ENCODE results near the gene ESCO1. TPM values are rescaled to one million over a fixed set of nuclear protein-coding genes. Genes with fewer than 3 reads are reported as not detected.

ESCO1 gene
- total and polyA plus RNA-seq, 2 of the 13 experiments (the other 11 are each of a cell fraction or from before 2014, with no cell fraction given): 6.3 to 19.4 TPM

- TF ChIP-seq, protein P1, sequence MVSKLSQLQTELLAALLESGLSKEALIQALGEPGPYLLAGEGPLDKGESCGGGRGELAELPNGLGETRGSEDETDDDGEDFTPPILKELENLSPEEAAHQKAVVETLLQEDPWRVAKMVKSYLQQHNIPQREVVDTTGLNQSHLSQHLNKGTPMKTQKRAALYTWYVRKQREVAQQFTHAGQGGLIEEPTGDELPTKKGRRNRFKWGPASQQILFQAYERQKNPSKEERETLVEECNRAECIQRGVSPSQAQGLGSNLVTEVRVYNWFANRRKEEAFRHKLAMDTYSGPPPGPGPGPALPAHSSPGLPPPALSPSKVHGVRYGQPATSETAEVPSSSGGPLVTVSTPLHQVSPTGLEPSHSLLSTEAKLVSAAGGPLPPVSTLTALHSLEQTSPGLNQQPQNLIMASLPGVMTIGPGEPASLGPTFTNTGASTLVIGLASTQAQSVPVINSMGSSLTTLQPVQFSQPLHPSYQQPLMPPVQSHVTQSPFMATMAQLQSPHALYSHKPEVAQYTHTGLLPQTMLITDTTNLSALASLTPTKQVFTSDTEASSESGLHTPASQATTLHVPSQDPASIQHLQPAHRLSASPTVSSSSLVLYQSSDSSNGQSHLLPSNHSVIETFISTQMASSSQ (IDR thresholded peaks at IDR 0.05; ENCODE audit: low read depth): no peak
- TF ChIP-seq, protein P1 (CRISPR knock-in tag; IDR thresholded peaks at IDR 0.05; ENCODE audit: borderline replicate concordance): peak; percentile 61; the same call in 1 of the 2 replicates
- TF ChIP-seq, protein P2, sequence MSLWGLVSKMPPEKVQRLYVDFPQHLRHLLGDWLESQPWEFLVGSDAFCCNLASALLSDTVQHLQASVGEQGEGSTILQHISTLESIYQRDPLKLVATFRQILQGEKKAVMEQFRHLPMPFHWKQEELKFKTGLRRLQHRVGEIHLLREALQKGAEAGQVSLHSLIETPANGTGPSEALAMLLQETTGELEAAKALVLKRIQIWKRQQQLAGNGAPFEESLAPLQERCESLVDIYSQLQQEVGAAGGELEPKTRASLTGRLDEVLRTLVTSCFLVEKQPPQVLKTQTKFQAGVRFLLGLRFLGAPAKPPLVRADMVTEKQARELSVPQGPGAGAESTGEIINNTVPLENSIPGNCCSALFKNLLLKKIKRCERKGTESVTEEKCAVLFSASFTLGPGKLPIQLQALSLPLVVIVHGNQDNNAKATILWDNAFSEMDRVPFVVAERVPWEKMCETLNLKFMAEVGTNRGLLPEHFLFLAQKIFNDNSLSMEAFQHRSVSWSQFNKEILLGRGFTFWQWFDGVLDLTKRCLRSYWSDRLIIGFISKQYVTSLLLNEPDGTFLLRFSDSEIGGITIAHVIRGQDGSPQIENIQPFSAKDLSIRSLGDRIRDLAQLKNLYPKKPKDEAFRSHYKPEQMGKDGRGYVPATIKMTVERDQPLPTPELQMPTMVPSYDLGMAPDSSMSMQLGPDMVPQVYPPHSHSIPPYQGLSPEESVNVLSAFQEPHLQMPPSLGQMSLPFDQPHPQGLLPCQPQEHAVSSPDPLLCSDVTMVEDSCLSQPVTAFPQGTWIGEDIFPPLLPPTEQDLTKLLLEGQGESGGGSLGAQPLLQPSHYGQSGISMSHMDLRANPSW (CRISPR knock-in tag; IDR thresholded peaks at IDR 0.05; ENCODE audit: borderline replicate concordance): peak; percentile 2; the same call in 1 of the 2 replicates
- TF ChIP-seq ZKSCAN8 (CRISPR knock-in tag; IDR thresholded peaks at IDR 0.05; ENCODE audit: borderline replicate concordance) (peak; percentile 73; the same call in 1 of the 2 replicates), RORA (CRISPR knock-in tag; IDR thresholded peaks at IDR 0.05) (no peak), ZNF143 (CRISPR knock-in tag; IDR thresholded peaks at IDR 0.05) (peak; percentile 62), ESRRA (CRISPR knock-in tag; IDR thresholded peaks at IDR 0.05; ENCODE audit: low read depth) (peak; percentile 19; the same call in 1 of the 2 replicates), KMT2B (CRISPR knock-in tag; IDR thresholded peaks at IDR 0.05) (peak; percentile 98), ZMYM3 (CRISPR knock-in tag; IDR thresholded peaks at IDR 0.05) (peak; percentile 85), KLF15 (CRISPR knock-in tag; IDR thresholded peaks at IDR 0.05; ENCODE audit: borderline replicate concordance) (peak; percentile 51; the same call in 1 of the 2 replicates), ELF4 (CRISPR knock-in tag; IDR thresholded peaks at IDR 0.05; ENCODE audit: borderline replicate concordance) (peak; percentile 98), CC2D1A (CRISPR knock-in tag; IDR thresholded peaks at IDR 0.05) (no peak)
- TF ChIP-seq, protein P3, sequence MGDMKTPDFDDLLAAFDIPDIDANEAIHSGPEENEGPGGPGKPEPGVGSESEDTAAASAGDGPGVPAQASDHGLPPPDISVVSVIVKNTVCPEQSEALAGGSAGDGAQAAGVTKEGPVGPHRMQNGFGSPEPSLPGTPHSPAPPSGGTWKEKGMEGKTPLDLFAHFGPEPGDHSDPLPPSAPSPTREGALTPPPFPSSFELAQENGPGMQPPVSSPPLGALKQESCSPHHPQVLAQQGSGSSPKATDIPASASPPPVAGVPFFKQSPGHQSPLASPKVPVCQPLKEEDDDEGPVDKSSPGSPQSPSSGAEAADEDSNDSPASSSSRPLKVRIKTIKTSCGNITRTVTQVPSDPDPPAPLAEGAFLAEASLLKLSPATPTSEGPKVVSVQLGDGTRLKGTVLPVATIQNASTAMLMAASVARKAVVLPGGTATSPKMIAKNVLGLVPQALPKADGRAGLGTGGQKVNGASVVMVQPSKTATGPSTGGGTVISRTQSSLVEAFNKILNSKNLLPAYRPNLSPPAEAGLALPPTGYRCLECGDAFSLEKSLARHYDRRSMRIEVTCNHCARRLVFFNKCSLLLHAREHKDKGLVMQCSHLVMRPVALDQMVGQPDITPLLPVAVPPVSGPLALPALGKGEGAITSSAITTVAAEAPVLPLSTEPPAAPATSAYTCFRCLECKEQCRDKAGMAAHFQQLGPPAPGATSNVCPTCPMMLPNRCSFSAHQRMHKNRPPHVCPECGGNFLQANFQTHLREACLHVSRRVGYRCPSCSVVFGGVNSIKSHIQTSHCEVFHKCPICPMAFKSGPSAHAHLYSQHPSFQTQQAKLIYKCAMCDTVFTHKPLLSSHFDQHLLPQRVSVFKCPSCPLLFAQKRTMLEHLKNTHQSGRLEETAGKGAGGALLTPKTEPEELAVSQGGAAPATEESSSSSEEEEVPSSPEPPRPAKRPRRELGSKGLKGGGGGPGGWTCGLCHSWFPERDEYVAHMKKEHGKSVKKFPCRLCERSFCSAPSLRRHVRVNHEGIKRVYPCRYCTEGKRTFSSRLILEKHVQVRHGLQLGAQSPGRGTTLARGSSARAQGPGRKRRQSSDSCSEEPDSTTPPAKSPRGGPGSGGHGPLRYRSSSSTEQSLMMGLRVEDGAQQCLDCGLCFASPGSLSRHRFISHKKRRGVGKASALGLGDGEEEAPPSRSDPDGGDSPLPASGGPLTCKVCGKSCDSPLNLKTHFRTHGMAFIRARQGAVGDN (CRISPR knock-in tag; IDR thresholded peaks at IDR 0.05): peak; percentile 99
These were observed 11.9 kb upstream of the ESCO1 start, which contains the start of gene SNRPD1 (continued) for GRCh38 chr18:21612125-21613039.
